Calu3 (cell line): ENCODE measurements around the gene ST6GAL1. TPM values are rescaled to one million over a fixed set of nuclear protein-coding genes. Genes with fewer than 3 reads are reported as not detected.

Experiments used
- BruUV-seq: library from RNA; stranded (reverse); fragments of 400-500 nt; replicated peaks from 2 replicates; lab custom pipeline; 2021; lab: Mats Ljungman, UMichigan
- CTCF ChIA-PET: fragments of 300-600 bp; sonication (Branson Sonifier 250); formaldehyde crosslinking; loops from one replicate; lab custom pipeline; 2022; ENCODE audit warnings: antibody characterized with exemption; lab: Charles Lee
- DNase-seq: peaks from one replicate; pipeline ENCODE4 v3.0.0; 2022
- H3K27ac Mint-ChIP-seq: one replicate; pipeline ENCODE4 v1.8.0; 2022; ENCODE audit warnings: mixed read lengths; ENCODE audit not compliant: unreplicated experiment
- H3K27me3 Mint-ChIP-seq: one replicate; pipeline ENCODE4 v1.8.0; 2022; ENCODE audit warnings: mixed read lengths; ENCODE audit not compliant: unreplicated experiment
- H3K36me3 Mint-ChIP-seq: one replicate; pipeline ENCODE4 v1.8.0; 2022; ENCODE audit warnings: mild to moderate bottlenecking, moderate library complexity, mixed read lengths; ENCODE audit not compliant: insufficient read depth, unreplicated experiment
- H3K4me1 Mint-ChIP-seq: one replicate; pipeline ENCODE4 v1.8.0; 2022; ENCODE audit warnings: mild to moderate bottlenecking, low read depth, mixed read lengths; ENCODE audit not compliant: unreplicated experiment
- H3K4me3 Mint-ChIP-seq: one replicate; pipeline ENCODE4 v1.8.0; 2022; ENCODE audit warnings: mild to moderate bottlenecking, low read depth, moderate library complexity, mixed read lengths; ENCODE audit not compliant: unreplicated experiment
- H3K9me3 Mint-ChIP-seq: one replicate; pipeline ENCODE4 v1.8.0; 2022; ENCODE audit warnings: low read depth, mixed read lengths; ENCODE audit not compliant: unreplicated experiment
- intact Hi-C: fragments of 100-400 bp; cut with micrococcal nuclease; formaldehyde crosslinking; loops from one replicate; pipeline ENCODE4 v1.10.0; 2022; ENCODE audit not compliant: unreplicated experiment
- total RNA-seq: library from RNA; stranded (reverse); gene quantifications from 2 replicates; pipeline ENCODE4 v1.2.3, GENCODE V29; 2022
- TF ChIP-seq, protein P1 (sequence below): fragments of 200-600 bp; IDR thresholded peaks from one replicate; pipeline ENCODE4 v1.8.0; 2022; ENCODE audit warnings: antibody characterized with exemption; ENCODE audit not compliant: unreplicated experiment

Gene ST6GAL1
- total RNA-seq, 1 experiment from 2014 or later, result 20.4 TPM

DNA sequence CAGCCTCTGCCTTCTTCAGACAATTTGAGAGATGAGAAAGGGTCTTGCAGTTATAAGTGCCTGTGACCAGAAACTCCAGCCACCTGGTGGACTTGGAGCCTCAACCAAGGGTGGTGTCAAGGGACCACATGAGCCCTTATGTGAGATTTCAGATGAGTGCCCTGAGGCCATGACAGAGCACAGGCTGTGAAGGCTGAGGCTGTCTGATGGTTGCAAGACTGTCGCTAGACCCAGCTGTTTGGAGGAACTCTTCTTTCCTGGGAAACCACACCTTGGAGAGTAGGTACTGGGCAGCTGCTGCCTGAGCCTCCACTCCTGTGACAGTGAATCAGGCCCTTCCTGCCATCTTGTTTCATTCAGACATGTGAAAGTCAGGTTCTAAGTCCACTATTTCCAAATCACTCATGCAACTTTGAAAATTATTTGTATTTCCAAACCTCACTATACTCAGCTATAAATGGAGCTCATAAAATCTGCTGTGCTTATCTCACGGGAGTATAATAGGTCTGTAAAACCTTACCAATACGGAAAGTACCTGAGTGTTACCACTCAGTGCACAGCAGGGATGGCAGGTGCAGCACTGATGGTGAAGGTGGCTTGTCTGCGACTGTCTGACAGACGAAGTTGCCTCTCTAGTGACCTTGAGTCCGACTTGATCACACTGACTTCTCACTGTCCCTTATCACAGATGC is 109.5 kb downstream of the ST6GAL1 start:
- TF ChIP-seq, protein P1, sequence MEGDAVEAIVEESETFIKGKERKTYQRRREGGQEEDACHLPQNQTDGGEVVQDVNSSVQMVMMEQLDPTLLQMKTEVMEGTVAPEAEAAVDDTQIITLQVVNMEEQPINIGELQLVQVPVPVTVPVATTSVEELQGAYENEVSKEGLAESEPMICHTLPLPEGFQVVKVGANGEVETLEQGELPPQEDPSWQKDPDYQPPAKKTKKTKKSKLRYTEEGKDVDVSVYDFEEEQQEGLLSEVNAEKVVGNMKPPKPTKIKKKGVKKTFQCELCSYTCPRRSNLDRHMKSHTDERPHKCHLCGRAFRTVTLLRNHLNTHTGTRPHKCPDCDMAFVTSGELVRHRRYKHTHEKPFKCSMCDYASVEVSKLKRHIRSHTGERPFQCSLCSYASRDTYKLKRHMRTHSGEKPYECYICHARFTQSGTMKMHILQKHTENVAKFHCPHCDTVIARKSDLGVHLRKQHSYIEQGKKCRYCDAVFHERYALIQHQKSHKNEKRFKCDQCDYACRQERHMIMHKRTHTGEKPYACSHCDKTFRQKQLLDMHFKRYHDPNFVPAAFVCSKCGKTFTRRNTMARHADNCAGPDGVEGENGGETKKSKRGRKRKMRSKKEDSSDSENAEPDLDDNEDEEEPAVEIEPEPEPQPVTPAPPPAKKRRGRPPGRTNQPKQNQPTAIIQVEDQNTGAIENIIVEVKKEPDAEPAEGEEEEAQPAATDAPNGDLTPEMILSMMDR, result no peak
- no peak for DNase-seq
- CTCF ChIA-PET, result no interaction called here
- H3K36me3 Mint-ChIP-seq, result no peaks in the 10 kb centered on the region
- H3K4me3 Mint-ChIP-seq, result no peak overlapping the region
- intact Hi-C loops, result no loop called here
- no peaks in the 10 kb centered on the region for H3K27me3 Mint-ChIP-seq
- H3K9me3 Mint-ChIP-seq, result peaks cover 5% of the 10 kb centered on the region
- H3K4me1 Mint-ChIP-seq, result peaks cover 15% of the 10 kb centered on the region
- H3K27ac Mint-ChIP-seq, result no peak overlapping the region
- no TSS peak for BruUV-seq

- H3K4me3 Mint-ChIP-seq, result no peak overlapping the region
- no peak overlapping the region for H3K27ac Mint-ChIP-seq
- BruUV-seq, result no TSS peak
- CTCF ChIA-PET, result no interaction called here
- no peaks in the 10 kb centered on the region for H3K36me3 Mint-ChIP-seq
- DNase-seq, result no peak
- intact Hi-C loops, result no loop called here
- H3K27me3 Mint-ChIP-seq, result no peaks in the 10 kb centered on the region
- peaks cover 5% of the 10 kb centered on the region for H3K9me3 Mint-ChIP-seq
- TF ChIP-seq, protein P1, result no peak
- H3K4me1 Mint-ChIP-seq, result peaks cover 15% of the 10 kb centered on the region
Observed at GRCh38 chr3:187040516-187041361, 110.4 kb downstream of the ST6GAL1 start.

GRCh38 chr3:187041362-187042307 is 111.3 kb downstream of the ST6GAL1 start:
- no TSS peak for BruUV-seq
- intact Hi-C loops, result no loop called here
- Mint-ChIP-seq H3K9me3 (peaks cover 5% of the 10 kb centered on the region), H3K4me3 (no peak overlapping the region), H3K36me3 (no peaks in the 10 kb centered on the region), H3K4me1 (peaks cover 15% of the 10 kb centered on the region), H3K27me3 (no peaks in the 10 kb centered on the region), H3K27ac (no peak overlapping the region)
- CTCF ChIA-PET, result no interaction called here
- TF ChIP-seq, protein P1, result no peak
- DNase-seq, result no peak

DNA sequence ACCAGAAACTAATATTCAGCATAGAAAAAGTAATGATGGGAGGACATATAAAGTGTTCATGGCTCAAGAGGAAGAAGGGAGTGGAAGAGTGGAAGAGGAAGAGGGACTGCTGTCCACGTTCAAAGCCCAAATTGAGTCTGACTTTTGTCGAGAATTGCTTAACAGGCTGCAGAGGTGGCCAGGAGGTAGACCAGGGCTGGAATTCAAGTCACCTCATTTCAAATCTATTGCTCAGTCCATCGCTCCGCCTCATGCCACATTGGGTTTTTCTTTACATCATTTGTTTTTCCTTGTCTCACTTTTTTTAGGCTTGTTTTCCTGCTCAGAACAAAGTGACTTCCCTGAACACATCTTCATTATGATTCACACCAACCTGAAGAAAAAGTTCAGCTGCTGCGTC is 112.0 kb downstream of the ST6GAL1 start:
- no peak overlapping the region for H3K27ac Mint-ChIP-seq
- no peaks in the 10 kb centered on the region for H3K36me3 Mint-ChIP-seq
- no peak for DNase-seq
- H3K4me3 Mint-ChIP-seq, result no peak overlapping the region
- intact Hi-C loops, result no loop called here
- H3K27me3 Mint-ChIP-seq, result no peaks in the 10 kb centered on the region
- CTCF ChIA-PET, result no interaction called here
- BruUV-seq, result no TSS peak
- TF ChIP-seq, protein P1, result no peak
- H3K9me3 Mint-ChIP-seq, result peaks cover 5% of the 10 kb centered on the region
- peaks cover 15% of the 10 kb centered on the region for H3K4me1 Mint-ChIP-seq
